ENCODE results near the gene CHCHD6. TPM values are rescaled to one million over a fixed set of nuclear protein-coding genes. Genes with fewer than 3 reads are reported as not detected.

Gene CHCHD6
- total RNA-seq, 1 donor from 2014 or later = 17.2 TPM

DNA sequence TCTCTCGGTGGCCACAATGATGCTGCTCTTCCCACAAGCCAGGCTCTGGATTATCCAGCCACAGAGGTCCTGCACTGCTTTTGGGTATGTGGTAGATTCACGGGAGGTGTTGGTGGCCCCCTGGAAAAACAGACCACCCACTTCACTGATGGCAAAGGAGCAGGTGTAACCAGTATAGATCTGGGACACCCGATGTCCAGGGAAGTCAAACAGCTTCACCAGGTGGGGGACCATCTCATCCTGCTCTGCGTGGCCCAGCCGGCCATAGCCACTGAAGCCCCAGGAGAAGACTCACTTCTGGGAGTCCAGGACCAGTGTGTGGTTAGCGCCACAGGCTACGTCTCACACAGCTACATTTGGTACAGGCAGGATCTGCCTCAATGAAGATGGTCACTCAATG lies 62.6 kb downstream of the CHCHD6 start:
- TF ChIP-seq, protein P1, sequence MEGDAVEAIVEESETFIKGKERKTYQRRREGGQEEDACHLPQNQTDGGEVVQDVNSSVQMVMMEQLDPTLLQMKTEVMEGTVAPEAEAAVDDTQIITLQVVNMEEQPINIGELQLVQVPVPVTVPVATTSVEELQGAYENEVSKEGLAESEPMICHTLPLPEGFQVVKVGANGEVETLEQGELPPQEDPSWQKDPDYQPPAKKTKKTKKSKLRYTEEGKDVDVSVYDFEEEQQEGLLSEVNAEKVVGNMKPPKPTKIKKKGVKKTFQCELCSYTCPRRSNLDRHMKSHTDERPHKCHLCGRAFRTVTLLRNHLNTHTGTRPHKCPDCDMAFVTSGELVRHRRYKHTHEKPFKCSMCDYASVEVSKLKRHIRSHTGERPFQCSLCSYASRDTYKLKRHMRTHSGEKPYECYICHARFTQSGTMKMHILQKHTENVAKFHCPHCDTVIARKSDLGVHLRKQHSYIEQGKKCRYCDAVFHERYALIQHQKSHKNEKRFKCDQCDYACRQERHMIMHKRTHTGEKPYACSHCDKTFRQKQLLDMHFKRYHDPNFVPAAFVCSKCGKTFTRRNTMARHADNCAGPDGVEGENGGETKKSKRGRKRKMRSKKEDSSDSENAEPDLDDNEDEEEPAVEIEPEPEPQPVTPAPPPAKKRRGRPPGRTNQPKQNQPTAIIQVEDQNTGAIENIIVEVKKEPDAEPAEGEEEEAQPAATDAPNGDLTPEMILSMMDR (IDR thresholded peaks at IDR 0.05; ENCODE audit: partially characterized antibody, unreplicated experiment) = no peak
- Mint-ChIP-seq H3K4me1 (ENCODE audit: low read depth, unreplicated experiment) (no peaks in the 10 kb centered on the region), H3K27ac (ENCODE audit: unreplicated experiment) (no peak overlapping the region), H3K36me3 (ENCODE audit: unreplicated experiment) (peaks cover 12% of the 10 kb centered on the region), H3K27me3 (ENCODE audit: unreplicated experiment) (peaks cover 3% of the 10 kb centered on the region), H3K9me3 (ENCODE audit: unreplicated experiment) (peaks cover 3% of the 10 kb centered on the region), H3K4me3 (ENCODE audit: unreplicated experiment) (no peak overlapping the region)
- no peak for DNase-seq

DNA sequence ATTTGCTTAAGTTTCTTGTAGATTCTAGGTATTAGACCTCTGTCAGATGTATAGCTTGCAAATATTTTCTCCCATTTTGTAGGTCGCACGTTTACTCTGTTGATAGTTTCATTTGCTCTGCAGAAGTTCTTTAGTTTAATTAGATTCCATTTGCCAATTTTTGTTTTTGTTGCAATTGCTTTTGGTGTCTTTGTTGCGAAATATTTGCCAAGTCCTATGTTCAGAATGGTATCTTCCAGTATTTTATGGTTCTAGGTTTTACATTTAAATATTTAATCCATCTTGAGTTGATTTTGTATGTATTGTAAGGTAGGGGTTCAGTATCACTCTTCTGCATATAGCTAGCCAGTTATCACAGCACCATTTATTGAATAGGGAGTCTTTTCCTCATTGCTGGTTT lies 64.9 kb downstream of the CHCHD6 start:
- Mint-ChIP-seq H3K36me3 (ENCODE audit: unreplicated experiment) (peaks cover 19% of the 10 kb centered on the region), H3K9me3 (ENCODE audit: unreplicated experiment) (peaks cover 3% of the 10 kb centered on the region), H3K4me3 (ENCODE audit: unreplicated experiment) (no peak overlapping the region), H3K4me1 (ENCODE audit: low read depth, unreplicated experiment) (no peaks in the 10 kb centered on the region), H3K27ac (ENCODE audit: unreplicated experiment) (no peak overlapping the region), H3K27me3 (ENCODE audit: unreplicated experiment) (peaks cover 3% of the 10 kb centered on the region)
- TF ChIP-seq, protein P1 (IDR thresholded peaks at IDR 0.05; ENCODE audit: partially characterized antibody, unreplicated experiment) = no peak
- DNase-seq = no peak

DNA sequence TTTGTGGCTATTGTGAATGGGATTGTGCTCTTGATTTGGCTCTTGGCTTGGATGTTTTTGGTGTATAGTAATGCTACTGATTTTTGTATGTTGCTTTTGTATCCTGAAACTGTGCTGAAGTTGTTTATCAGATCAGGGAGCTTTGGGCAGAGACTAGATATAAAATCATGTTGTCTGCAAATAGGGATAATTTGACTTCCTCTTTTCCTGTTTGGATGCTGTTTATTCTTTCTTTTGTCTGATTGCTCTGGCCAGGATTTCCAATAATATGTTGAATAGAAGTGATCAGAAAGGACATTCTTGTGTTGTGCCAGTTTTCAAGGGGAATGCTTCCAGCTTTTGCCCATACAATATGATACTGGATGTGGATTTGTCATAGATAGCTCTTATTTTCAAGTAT lies 66.1 kb downstream of the CHCHD6 start:
- Mint-ChIP-seq H3K4me3 (ENCODE audit: unreplicated experiment) (no peak overlapping the region), H3K36me3 (ENCODE audit: unreplicated experiment) (peaks cover 19% of the 10 kb centered on the region), H3K4me1 (ENCODE audit: low read depth, unreplicated experiment) (no peaks in the 10 kb centered on the region), H3K27me3 (ENCODE audit: unreplicated experiment) (peaks cover 3% of the 10 kb centered on the region), H3K27ac (ENCODE audit: unreplicated experiment) (no peak overlapping the region), H3K9me3 (ENCODE audit: unreplicated experiment) (peaks cover 3% of the 10 kb centered on the region)
- TF ChIP-seq, protein P1 (IDR thresholded peaks at IDR 0.05; ENCODE audit: partially characterized antibody, unreplicated experiment) = no peak
- DNase-seq = no peak

DNA sequence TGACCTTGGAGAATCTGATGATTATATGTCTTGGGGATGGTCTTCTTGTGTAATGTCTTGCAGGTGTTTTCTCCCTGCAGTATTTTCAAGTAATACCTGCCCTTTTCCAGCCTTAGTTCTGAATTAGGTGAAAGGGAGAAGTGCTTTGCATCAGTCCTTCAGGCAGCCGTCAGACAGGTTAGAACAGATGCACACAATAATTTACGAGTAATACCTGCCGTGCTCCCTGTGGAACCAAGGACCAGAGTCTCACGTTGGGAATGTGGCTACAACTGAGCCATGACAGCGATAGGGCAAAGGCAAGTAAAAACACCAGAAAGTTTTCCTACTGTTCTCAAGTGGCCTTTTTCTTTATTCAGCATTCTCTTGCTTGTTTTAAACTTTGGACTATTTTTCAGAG lies 69.1 kb downstream of the CHCHD6 start:
- H3K27ac Mint-ChIP-seq (ENCODE audit: unreplicated experiment) = no peak overlapping the region
- H3K4me1 Mint-ChIP-seq (ENCODE audit: low read depth, unreplicated experiment) = peaks cover 4% of the 10 kb centered on the region
- TF ChIP-seq, protein P1 (IDR thresholded peaks at IDR 0.05; ENCODE audit: partially characterized antibody, unreplicated experiment) = no peak
- no peaks in the 10 kb centered on the region for H3K27me3 Mint-ChIP-seq (ENCODE audit: unreplicated experiment)
- peaks cover 12% of the 10 kb centered on the region for H3K36me3 Mint-ChIP-seq (ENCODE audit: unreplicated experiment)
- H3K4me3 Mint-ChIP-seq (ENCODE audit: unreplicated experiment) = no peak overlapping the region
- H3K9me3 Mint-ChIP-seq (ENCODE audit: unreplicated experiment) = peaks cover 3% of the 10 kb centered on the region
- no peak for DNase-seq

DNA sequence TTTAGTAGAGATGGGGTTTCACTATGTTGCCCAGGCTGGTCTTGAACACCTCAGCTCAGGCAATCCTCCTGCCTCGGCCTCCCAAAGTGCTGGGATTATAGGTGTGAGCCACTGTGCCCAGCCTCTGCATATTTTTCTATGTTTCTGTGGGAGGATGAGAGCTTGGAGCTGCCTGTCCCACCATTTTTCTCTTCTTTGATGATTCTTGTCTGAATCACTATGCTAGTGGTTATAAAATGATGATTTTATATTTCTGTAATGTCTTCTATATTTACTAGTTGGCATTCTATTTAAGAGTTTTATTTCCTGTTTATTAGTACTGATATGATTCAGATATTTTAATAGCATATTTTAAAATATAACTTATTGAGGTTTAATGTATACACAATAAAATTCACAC lies 69.7 kb downstream of the CHCHD6 start:
- Mint-ChIP-seq H3K9me3 (ENCODE audit: unreplicated experiment) (peaks cover 3% of the 10 kb centered on the region), H3K4me1 (ENCODE audit: low read depth, unreplicated experiment) (peaks cover 4% of the 10 kb centered on the region), H3K27ac (ENCODE audit: unreplicated experiment) (no peak overlapping the region), H3K36me3 (ENCODE audit: unreplicated experiment) (peaks cover 11% of the 10 kb centered on the region), H3K4me3 (ENCODE audit: unreplicated experiment) (no peak overlapping the region), H3K27me3 (ENCODE audit: unreplicated experiment) (no peaks in the 10 kb centered on the region)
- DNase-seq = no peak
- TF ChIP-seq, protein P1 (IDR thresholded peaks at IDR 0.05; ENCODE audit: partially characterized antibody, unreplicated experiment) = no peak
